NCI-H187 (cell line): ENCODE data around the gene DCAF10.
A peak's percentile ranks its signal among the peaks of the same experiment; 100 is the strongest.
"Not testable (repeated sequence)": the region's sequence is repeated elsewhere in the genome, so short reads cannot be mapped to it uniquely, and the experiment has no call there.

Source experiments
- DNase-seq, 2 experiments: peaks; one replicate each; lab custom pipeline; 2025; lab: John Stamatoyannopoulos, UW

Gene DCAF10

GRCh38 chr9:37862530-37862929, 61.9 kb downstream of the DCAF10 start:
- no peak for DNase-seq

GRCh38 chr9:37870081-37870798, 69.6 kb downstream of the DCAF10 start:
- no peak for DNase-seq

- no peak for DNase-seq
These were observed 70.2 kb downstream of the DCAF10 start for GRCh38 chr9:37870799-37871176.

GRCh38 chr9:37873955-37874354, 73.4 kb downstream of the DCAF10 start:
- no peak for DNase-seq

GRCh38 chr9:37876376-37876775, 75.8 kb downstream of the DCAF10 start:
- DNase-seq, result no peak

GRCh38 chr9:37880916-37881479, 80.4 kb downstream of the DCAF10 start:
- no peak for DNase-seq

- not testable (repeated sequence) for DNase-seq
These were observed 87.5 kb downstream of the DCAF10 start for GRCh38 chr9:37887977-37888583.

- DNase-seq, result no peak
These were observed 88.9 kb downstream of the DCAF10 start for GRCh38 chr9:37889536-37889935.

GRCh38 chr9:37891042-37891441, 90.4 kb downstream of the DCAF10 start:
- DNase-seq, result not testable (repeated sequence)

- DNase-seq, result no peak
These were observed 91.5 kb downstream of the DCAF10 start for GRCh38 chr9:37892063-37892462.

GRCh38 chr9:37897665-37898064, 97.1 kb downstream of the DCAF10 start:
- no peak for DNase-seq

- no peak for DNase-seq
These were observed 98.4 kb downstream of the DCAF10 start for GRCh38 chr9:37899041-37899440.

- no peak for DNase-seq
These were observed 101.5 kb downstream of the DCAF10 start for GRCh38 chr9:37902131-37902530.

GRCh38 chr9:37902796-37903646, 102.4 kb downstream of the DCAF10 start:
- DNase-seq, result no peak

GRCh38 chr9:37903647-37904444, 103.2 kb downstream of the DCAF10 start, which contains the start of gene SLC25A51:
TSS of gene SLC25A51 (minus strand) at chr9:37904127. CDS start at chr9:37888550, 15,577 bp downstream.
- DNase-seq, result peak; percentile 74 to 85

GRCh38 chr9:37904445-37905130, 104.0 kb downstream of the DCAF10 start:
- DNase-seq, result no peak

- DNase-seq, result no peak
These were observed 104.5 kb downstream of the DCAF10 start for GRCh38 chr9:37905131-37905505.

GRCh38 chr9:37905776-37906175, 105.2 kb downstream of the DCAF10 start:
- DNase-seq, result no peak

- DNase-seq, result no peak
These were observed 106.0 kb downstream of the DCAF10 start for GRCh38 chr9:37906312-37907239.

GRCh38 chr9:37908283-37908682, 107.7 kb downstream of the DCAF10 start:
- no peak for DNase-seq
